Right ventricle myocardium inferior (tissue), 1 donor: ENCODE results near the gene FILIP1L. TPM values are rescaled to one million over a fixed set of nuclear protein-coding genes. Genes with fewer than 3 reads are reported as not detected.

Experiments
- ATAC-seq: fragments of 200-7000 bp; cut with Tn5 transposase; one replicate; pipeline ENCODE4 v1.9.1; 2020; ENCODE audit warnings: mild to moderate bottlenecking, moderate library complexity
- DNase-seq: peaks from one replicate; pipeline ENCODE4 v3.0.0; 2021; ENCODE audit errors: missing footprints
- intact Hi-C: fragments of 100-400 bp; cut with DNase I; formaldehyde crosslinking; loops from one replicate; pipeline ENCODE4 v1.11.0; 2022
- total RNA-seq: library from RNA; stranded (reverse); fragmentation: NEBNext Ultra II Directional; extraction: Animal tissue kit (Norgen Biotek cat#: 25700); gene quantifications from one replicate; pipeline ENCODE4 v1.2.1, GENCODE V29; 2021
- donor health status: DM: no; HTN: yes; CAD: no; lungs with severe emphysema.

The FILIP1L gene
- total RNA-seq, 1 donor from 2014 or later: 41.3 TPM

- intact Hi-C loops: loop anchor here (2.0 to 10.0 kb wide), 2 partner anchors 131 to 169 kb away; no protein-coding TSS in a partner anchor
- DNase-seq (peak; percentile 92), ATAC-seq (peak; percentile 97)
Observed at GRCh38 chr3:99875929-99876841, 238.1 kb downstream of the FILIP1L start.

GRCh38 chr3:99875581-99875928, 238.7 kb downstream of the FILIP1L start:
- intact Hi-C loops: loop anchor here (10.0 kb wide), 1 partner anchor 169 kb away; no protein-coding TSS in a partner anchor
- peak; percentile 58 for ATAC-seq
- no peak for DNase-seq

- intact Hi-C loops: loop anchor here (10.0 kb wide), 1 partner anchor 170 kb away; no protein-coding TSS in a partner anchor
- ATAC-seq: no peak
- no peak for DNase-seq
Observed at GRCh38 chr3:99874237-99875002, 239.9 kb downstream of the FILIP1L start.

- ATAC-seq: no peak
- intact Hi-C loops: loop anchor here (10.0 kb wide), 1 partner anchor 171 kb away; no protein-coding TSS in a partner anchor
Observed at GRCh38 chr3:99873269-99874102, 240.8 kb downstream of the FILIP1L start.

GRCh38 chr3:99872923-99873254, 241.4 kb downstream of the FILIP1L start:
- no peak for ATAC-seq
- DNase-seq: no peak
- intact Hi-C loops: loop anchor here (10.0 kb wide), 1 partner anchor 172 kb away; no protein-coding TSS in a partner anchor

More at GRCh38 chr3:99873269-99874102, 240.8 kb downstream of the FILIP1L start:
- no peak for DNase-seq

GRCh38 chr3:99871231-99872045, 242.9 kb downstream of the FILIP1L start:
- intact Hi-C loops: loop anchor here (10.0 kb wide), 1 partner anchor 173 kb away; no protein-coding TSS in a partner anchor
- no peak for ATAC-seq
- DNase-seq: no peak

GRCh38 chr3:99870712-99871111, 243.6 kb downstream of the FILIP1L start:
- intact Hi-C loops: loop anchor here (10.0 kb wide), 1 partner anchor 174 kb away; no protein-coding TSS in a partner anchor
- ATAC-seq (no peak), DNase-seq (no peak)

- DNase-seq: no peak
- no peak for ATAC-seq
- intact Hi-C loops: loop anchor here (10.0 kb wide), 1 partner anchor 175 kb away; no protein-coding TSS in a partner anchor
Observed at GRCh38 chr3:99869621-99870020, 244.7 kb downstream of the FILIP1L start.

- intact Hi-C loops: no loop called here
- ATAC-seq (no peak), DNase-seq (no peak)
Observed at GRCh38 chr3:99868311-99868646, 246.0 kb downstream of the FILIP1L start.

GRCh38 chr3:99867594-99868310, 246.5 kb downstream of the FILIP1L start:
- ATAC-seq (no peak), DNase-seq (no peak)
- intact Hi-C loops: no loop called here

GRCh38 chr3:99866261-99866761, 248.0 kb downstream of the FILIP1L start:
- DNase-seq (no peak), ATAC-seq (no peak)
- intact Hi-C loops: no loop called here

- no peak for DNase-seq
- intact Hi-C loops: no loop called here
- no peak for ATAC-seq
Observed at GRCh38 chr3:99865321-99865720, 249.0 kb downstream of the FILIP1L start.

GRCh38 chr3:99864289-99864688, 250.0 kb downstream of the FILIP1L start:
- intact Hi-C loops: no loop called here
- no peak for DNase-seq
- ATAC-seq: no peak

GRCh38 chr3:99863588-99863987, 250.7 kb downstream of the FILIP1L start:
- DNase-seq (no peak), ATAC-seq (no peak)
- intact Hi-C loops: no loop called here

- intact Hi-C loops: no loop called here
- no peak for DNase-seq
- no peak for ATAC-seq
Observed at GRCh38 chr3:99863002-99863401, 251.3 kb downstream of the FILIP1L start.

GRCh38 chr3:99862208-99862607, 252.1 kb downstream of the FILIP1L start:
- no peak for ATAC-seq
- no peak for DNase-seq
- intact Hi-C loops: no loop called here

- intact Hi-C loops: no loop called here
- ATAC-seq (no peak), DNase-seq (no peak)
Observed at GRCh38 chr3:99861216-99861615, 253.1 kb downstream of the FILIP1L start.
